ENCODE results near the gene ST6GALNAC6.

- TF ChIP-seq POLR2A (IDR thresholded peaks at IDR 0.05; ENCODE audit: low read length) (no peak), GATA1 (IDR thresholded peaks at IDR 0.05; ENCODE audit: low read depth, low read length) (no peak)
These were observed 43.7 kb upstream of the ST6GALNAC6 start for GRCh38 chr9:127943011-127943662.

Data from erythroblast (primary cell).